Prostate gland (tissue), 2 donors: ENCODE results near the gene ZNF318. TPM values are rescaled to one million over a fixed set of nuclear protein-coding genes. Genes with fewer than 3 reads are reported as not detected.
"Not testable (repeated sequence)": the region's sequence is repeated elsewhere in the genome, so short reads cannot be mapped to it uniquely, and the experiment has no call there.

Experiments used
- DNase-seq: peaks from one replicate; pipeline ENCODE4 v3.0.0-alpha.2; 2019; ENCODE audit warnings: low spot score
- H3K27ac ChIP-seq, 2 donors: fragments of 200-600 bp; sonication (generic); 2 replicates each; pipeline ENCODE4 v1.5.1; 2017 to 2019
- H3K27me3 ChIP-seq: fragments of 200-600 bp; sonication (generic); replicated peaks from 2 replicates; pipeline ENCODE4 v1.5.1; 2019; ENCODE audit not compliant: insufficient read depth
- H3K36me3 ChIP-seq, 2 donors: fragments of 200-600 bp; sonication (generic); 1 replicate in 1 of 2; 2 replicates in 1 of 2; pipeline versions ENCODE4 v1.5.1 to v1.8.1; 2017 to 2019
- H3K4me1 ChIP-seq: fragments of 200-600 bp; sonication (generic); replicated peaks from 2 replicates; pipeline ENCODE4 v1.5.1; 2019
- H3K4me3 ChIP-seq, 2 donors: fragments of 200-600 bp; sonication (generic); 2 replicates each; pipeline ENCODE4 v1.5.1; 2017 to 2019
- H3K9me3 ChIP-seq: fragments of 200-600 bp; sonication (generic); 2 replicates; pipeline ENCODE4 v1.5.1; 2017
- CTCF ChIP-seq, 4 experiments: fragments of 200-600 bp in 2 of 4; fragments of 450-650 bp in 2 of 4; sonication (generic) in 2 of 4; IDR thresholded peaks; 1 replicate in 3 of 4; 2 replicates in 1 of 4; pipeline ENCODE4 v1.5.1; 2016 to 2019; ENCODE audit warnings: antibody characterized with exemption in 4 of 4, mild to moderate bottlenecking in 2 of 4, moderate library complexity in 2 of 4
- POLR2A ChIP-seq: fragments of 450-650 bp; IDR thresholded peaks from one replicate; pipeline ENCODE4 v1.6.1; 2016; ENCODE audit warnings: antibody characterized with exemption, mild to moderate bottlenecking
- POLR2AphosphoS5 ChIP-seq: sonication (generic); formaldehyde crosslinking; IDR thresholded peaks from one replicate; pipeline ENCODE4 v1.6.1; 2017; ENCODE audit warnings: antibody characterized with exemption
- WGBS: methylation state at CpG from one replicate; pipeline ENCODE4 v1.1.5; 2018; 5-methylcytosine and 5-hydroxymethylcytosine counted together
- intact Hi-C: fragments of 100-400 bp; cut with DNase I; formaldehyde crosslinking; loops from one replicate; pipeline ENCODE4 v1.14.2; 2022
- total RNA-seq, 2 donors: library from RNA; depleted of rRNA; stranded (reverse); fragments of >200 nt; gene quantifications; one replicate each; pipeline ENCODE4 v1.1.0, GENCODE V29; 2016

Gene ZNF318, protein sequence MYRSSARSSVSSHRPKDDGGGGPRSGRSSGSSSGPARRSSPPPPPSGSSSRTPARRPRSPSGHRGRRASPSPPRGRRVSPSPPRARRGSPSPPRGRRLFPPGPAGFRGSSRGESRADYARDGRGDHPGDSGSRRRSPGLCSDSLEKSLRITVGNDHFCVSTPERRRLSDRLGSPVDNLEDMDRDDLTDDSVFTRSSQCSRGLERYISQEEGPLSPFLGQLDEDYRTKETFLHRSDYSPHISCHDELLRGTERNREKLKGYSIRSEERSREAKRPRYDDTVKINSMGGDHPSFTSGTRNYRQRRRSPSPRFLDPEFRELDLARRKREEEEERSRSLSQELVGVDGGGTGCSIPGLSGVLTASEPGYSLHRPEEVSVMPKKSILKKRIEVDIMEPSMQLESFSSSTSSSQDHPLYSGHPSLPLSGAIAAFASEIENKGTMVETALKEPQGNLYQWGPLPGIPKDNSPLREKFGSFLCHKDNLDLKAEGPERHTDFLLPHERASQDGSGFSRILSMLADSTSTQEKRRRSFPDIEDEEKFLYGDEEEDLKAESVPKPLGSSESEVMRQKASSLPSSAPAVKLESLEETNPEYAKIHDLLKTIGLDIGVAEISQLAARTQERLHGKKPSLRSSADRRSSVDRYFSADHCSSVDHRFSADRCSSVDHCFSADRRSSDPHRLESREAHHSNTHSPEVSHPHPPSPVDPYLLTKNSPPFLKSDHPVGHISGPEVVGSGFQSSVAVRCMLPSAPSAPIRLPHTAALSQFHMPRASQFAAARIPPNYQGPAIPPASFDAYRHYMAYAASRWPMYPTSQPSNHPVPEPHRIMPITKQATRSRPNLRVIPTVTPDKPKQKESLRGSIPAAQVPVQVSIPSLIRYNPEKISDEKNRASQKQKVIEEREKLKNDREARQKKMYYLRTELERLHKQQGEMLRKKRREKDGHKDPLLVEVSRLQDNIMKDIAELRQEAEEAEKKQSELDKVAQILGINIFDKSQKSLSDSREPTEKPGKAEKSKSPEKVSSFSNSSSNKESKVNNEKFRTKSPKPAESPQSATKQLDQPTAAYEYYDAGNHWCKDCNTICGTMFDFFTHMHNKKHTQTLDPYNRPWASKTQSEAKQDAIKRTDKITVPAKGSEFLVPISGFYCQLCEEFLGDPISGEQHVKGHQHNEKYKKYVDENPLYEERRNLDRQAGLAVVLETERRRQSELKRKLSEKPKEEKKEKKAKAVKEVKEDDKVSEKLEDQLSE (N-terminal part only)
- total RNA-seq: 10 to 100 TPM; 15.1 to 41.6 TPM

- peak; percentile 95 for DNase-seq
- H3K4me3 ChIP-seq: peak within 1 kb of the TSS; percentile 62 to 88
- H3K4me1 ChIP-seq: peaks cover 3% of the 10 kb centered on the region
- no peaks in the 10 kb centered on the region for H3K9me3 ChIP-seq
- peak within 1 kb of the TSS; percentile 81 to 88 for H3K27ac ChIP-seq
- intact Hi-C loops: loop anchor here (1.0 kb wide), 1 partner anchor 58 kb away; the partner anchor contains the start of gene ABCC10
- WGBS: under 1% methylated on average over 99 of the region's 104 CpGs
- H3K27me3 ChIP-seq: no peaks in the 10 kb centered on the region
- TF ChIP-seq POLR2A: no peak
- TF ChIP-seq CTCF (IDR thresholded peaks at IDR 0.05): no peak
- peak; percentile 91 for TF ChIP-seq POLR2AphosphoS5
- no peaks in the 10 kb centered on the region for H3K36me3 ChIP-seq
Measured at GRCh38 chr6:43369174-43370002, at the start of gene ZNF318. Gene ZNF318 (minus strand): TSS chr6:43369647. CDS start chr6:43369365, 282 bp downstream.

GRCh38 chr6:43416935-43417334, 47.5 kb upstream of the ZNF318 start:
- no peaks in the 10 kb centered on the region for H3K9me3 ChIP-seq
- H3K27ac ChIP-seq: no peak overlapping the region
- 87% methylated on average over 4 of the region's 4 CpGs for WGBS
- no peaks in the 10 kb centered on the region for H3K27me3 ChIP-seq
- no peak overlapping the region for H3K4me3 ChIP-seq
- H3K4me1 ChIP-seq: no peaks in the 10 kb centered on the region
- TF ChIP-seq POLR2AphosphoS5: no peak
- TF ChIP-seq CTCF (IDR thresholded peaks at IDR 0.05): no peak
- TF ChIP-seq POLR2A: no peak
- no peak for DNase-seq
- intact Hi-C loops: no loop called here
- no peaks in the 10 kb centered on the region for H3K36me3 ChIP-seq

GRCh38 chr6:43415275-43415674, 45.8 kb upstream of the ZNF318 start:
- DNase-seq, H3K27me3 ChIP-seq, intact Hi-C loops, H3K4me3 ChIP-seq, H3K36me3 ChIP-seq, H3K27ac ChIP-seq, H3K9me3 ChIP-seq, H3K4me1 ChIP-seq: not testable (repeated sequence)
- 90% methylated on average over 8 of the region's 8 CpGs for WGBS

DNA sequence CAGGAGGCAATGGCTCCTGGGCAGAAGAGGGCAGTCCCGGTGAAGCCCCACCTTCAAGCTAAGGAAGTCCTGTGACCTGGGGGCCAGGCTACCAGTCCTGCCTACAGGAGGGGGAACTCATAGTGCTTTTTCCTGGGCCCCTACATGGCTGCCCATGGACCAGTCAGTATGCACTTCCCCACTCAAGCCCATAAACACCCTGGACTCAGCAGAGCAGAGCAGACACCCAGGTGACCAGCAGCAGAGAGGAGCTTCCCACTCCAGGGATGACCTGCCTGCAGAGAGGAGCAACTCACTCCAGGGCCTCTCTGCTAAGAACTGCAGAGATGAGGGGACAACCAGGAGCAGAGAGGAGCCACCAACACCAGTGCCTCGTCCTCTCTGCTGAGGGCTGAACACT, 43.6 kb upstream of the ZNF318 start:
- WGBS: 80% methylated on average over 2 of the region's 2 CpGs
- Histone ChIP-seq H3K36me3 (no peaks in the 10 kb centered on the region), H3K4me3 (no peak overlapping the region), H3K27ac (no peak overlapping the region), H3K27me3 (no peaks in the 10 kb centered on the region), H3K4me1 (no peaks in the 10 kb centered on the region), H3K9me3 (no peaks in the 10 kb centered on the region)
- no peak for DNase-seq
- TF ChIP-seq CTCF (IDR thresholded peaks at IDR 0.05): no peak
- TF ChIP-seq POLR2A: no peak
- TF ChIP-seq POLR2AphosphoS5: no peak
- intact Hi-C loops: no loop called here
